H1 (cell line): ENCODE data around the gene RIMBP2. TPM values are rescaled to one million over a fixed set of nuclear protein-coding genes. Genes with fewer than 3 reads are reported as not detected.

Experiments
- CTCF ChIA-PET: fragments of 300-600 bp; sonication (Branson Sonifier 250); formaldehyde crosslinking; loops from one replicate; lab custom pipeline; 2021; ENCODE audit not compliant: partially characterized antibody; lab: Charles Lee
- POLR2A ChIA-PET: fragments of 300-600 bp; sonication (Branson Sonifier 250); formaldehyde crosslinking; loops from one replicate; lab custom pipeline; 2021; ENCODE audit warnings: inconsistent platforms; ENCODE audit not compliant: partially characterized antibody; lab: Charles Lee
- DNase-seq, 2 experiments: peaks; one replicate each; pipeline versions ENCODE4 v3.0.0 to v3.0.0-alpha.2; 2010 to 2022; ENCODE audit warnings: low spot score in 2 of 2, low read depth in 1 of 2, mixed read lengths in 1 of 2
- FAIRE-seq: peaks from 2 replicates; lab custom pipeline; 2011; peaks lifted over from hg19 to GRCh38; lab: Jason Lieb, UNC
- H2AFZ ChIP-seq: 2 replicates; pipeline ENCODE4 v1.8.1; 2012; ENCODE audit warnings: low read length, inconsistent platforms
- H2AK5ac ChIP-seq: 2 replicates; pipeline ENCODE4 v1.6.1; 2013; ENCODE audit warnings: low read depth, low read length
- H2BK120ac ChIP-seq: replicated peaks from 2 replicates; pipeline ENCODE3; 2013; ENCODE audit warnings: low read depth, low read length, inconsistent platforms
- H2BK12ac ChIP-seq: 2 replicates; pipeline ENCODE4 v1.6.1; 2013; ENCODE audit warnings: low read depth, low read length
- H2BK15ac ChIP-seq: 2 replicates; pipeline ENCODE4 v1.6.1; 2013; ENCODE audit warnings: low read length
- H2BK20ac ChIP-seq: 2 replicates; pipeline ENCODE4 v1.6.1; 2013; ENCODE audit warnings: low read length
- H2BK5ac ChIP-seq: 2 replicates; pipeline ENCODE4 v1.6.1; 2013; ENCODE audit warnings: low read depth, low read length
- H3K14ac ChIP-seq: 2 replicates; pipeline ENCODE4 v1.6.1; 2013; ENCODE audit warnings: inconsistent platforms; ENCODE audit not compliant: insufficient read length
- H3K18ac ChIP-seq: 2 replicates; pipeline ENCODE4 v1.6.1; 2013; ENCODE audit warnings: low read length; ENCODE audit errors: extremely low read depth
- H3K23ac ChIP-seq: 2 replicates; pipeline ENCODE4 v1.6.1; 2013; ENCODE audit warnings: inconsistent platforms; ENCODE audit not compliant: insufficient read length
- H3K23me2 ChIP-seq: 2 replicates; pipeline ENCODE4 v1.6.1; 2013; ENCODE audit warnings: low read depth, low read length
- H3K27ac ChIP-seq: 2 replicates; pipeline ENCODE4 v1.6.1; 2011; ENCODE audit warnings: low read depth, low read length, inconsistent platforms
- H3K27me3 ChIP-seq, 4 experiments: replicated peaks in 1 of 4; 1 replicate in 1 of 4; 2 replicates in 3 of 4; pipeline versions ENCODE4 v1.6.1 to v1.8.1; 2011 to 2013; ENCODE audit warnings: low read length in 3 of 4, mild to moderate bottlenecking in 3 of 4, inconsistent platforms in 2 of 4, mixed read lengths in 2 of 4, moderate library complexity in 1 of 4; ENCODE audit not compliant: control insufficient read depth in 3 of 4, insufficient read depth in 3 of 4; ENCODE audit errors: extremely low read depth in 1 of 4
- H3K36me3 ChIP-seq, 4 experiments: 2 replicates each; pipeline versions ENCODE4 v1.6.1 to v1.8.1; 2011 to 2013; ENCODE audit warnings: mild to moderate bottlenecking in 4 of 4, low read length in 3 of 4, moderate library complexity in 2 of 4, control low read depth in 1 of 4, inconsistent platforms in 1 of 4; ENCODE audit not compliant: insufficient read depth in 4 of 4, control insufficient read depth in 2 of 4
- H3K4ac ChIP-seq: replicated peaks from 2 replicates; pipeline ENCODE3; 2013; ENCODE audit warnings: low read length, low read depth, mixed read lengths, inconsistent platforms; ENCODE audit not compliant: insufficient read length
- H3K4me1 ChIP-seq, 4 experiments: replicated peaks in 1 of 4; 1 replicate in 1 of 4; 2 replicates in 3 of 4; pipeline versions ENCODE4 v1.6.1 to v1.8.1; 2011 to 2013; ENCODE audit warnings: low read length in 3 of 4, inconsistent platforms in 2 of 4, mixed read lengths in 1 of 4; ENCODE audit not compliant: insufficient read depth in 4 of 4, control insufficient read depth in 3 of 4
- H3K4me2 ChIP-seq, 2 experiments: 2 replicates each; pipeline versions ENCODE4 v1.6.1 to v1.8.1; 2011 to 2013; ENCODE audit warnings: low read depth in 2 of 2, low read length in 2 of 2, control low read depth in 1 of 2, inconsistent platforms in 1 of 2, mild to moderate bottlenecking in 1 of 2; ENCODE audit not compliant: insufficient read depth in 1 of 2
- H3K4me3 ChIP-seq, 4 experiments: fragments of 200-600, 300-600 bp in 1 of 4; sonication (generic), shearing (Covaris generic), sonication (Bioruptor Twin) in 1 of 4; 2 replicates each; pipeline versions ENCODE4 v1.5.1 to v1.8.1; 2011 to 2016; ENCODE audit warnings: low read length in 4 of 4, low read depth in 3 of 4, control low read depth in 2 of 4, inconsistent platforms in 2 of 4, mild to moderate bottlenecking in 2 of 4, mixed read lengths in 1 of 4, moderate library complexity in 1 of 4; ENCODE audit not compliant: insufficient read depth in 2 of 4; ENCODE audit errors: extremely low read depth in 1 of 4
- H3K56ac ChIP-seq: replicated peaks from 2 replicates; pipeline ENCODE3; 2013; ENCODE audit warnings: low read depth, mild to moderate bottlenecking, mixed read lengths, low read length, inconsistent platforms; ENCODE audit not compliant: insufficient read length
- H3K79me1 ChIP-seq: 2 replicates; pipeline ENCODE4 v1.6.1; 2013; ENCODE audit warnings: low read depth, low read length, control low read depth
- H3K79me2 ChIP-seq, 2 experiments: 2 replicates each; pipeline versions ENCODE4 v1.6.1 to v1.8.1; 2012 to 2013; ENCODE audit warnings: low read length in 2 of 2, mild to moderate bottlenecking in 2 of 2, inconsistent platforms in 1 of 2; ENCODE audit not compliant: insufficient read depth in 2 of 2, control insufficient read depth in 1 of 2
- H3K9ac ChIP-seq, 4 experiments: replicated peaks in 1 of 4; 1 replicate in 1 of 4; 2 replicates in 3 of 4; pipeline versions ENCODE4 v1.6.1 to v1.8.1; 2011 to 2013; ENCODE audit warnings: low read depth in 3 of 4, low read length in 3 of 4, control low read depth in 2 of 4, mild to moderate bottlenecking in 2 of 4, moderate library complexity in 2 of 4, inconsistent platforms in 1 of 4; ENCODE audit errors: extremely low read depth in 1 of 4
- H3K9me3 ChIP-seq, 2 experiments: 2 replicates each; pipeline versions ENCODE4 v1.6.1 to v1.8.1; 2012 to 2013; ENCODE audit warnings: mild to moderate bottlenecking in 2 of 2, moderate library complexity in 2 of 2, control low read depth in 1 of 2, inconsistent platforms in 1 of 2, low read depth in 1 of 2, low read length in 1 of 2, mixed read lengths in 1 of 2; ENCODE audit not compliant: insufficient read depth in 2 of 2
- H4K20me1 ChIP-seq, 2 experiments: replicated peaks in 1 of 2; 2 replicates each; pipeline versions ENCODE3 to v1.8.1; 2011 to 2013; ENCODE audit warnings: inconsistent platforms in 2 of 2, low read length in 2 of 2, mild to moderate bottlenecking in 1 of 2; ENCODE audit not compliant: insufficient read depth in 2 of 2, control insufficient read depth in 1 of 2
- H4K5ac ChIP-seq: 2 replicates; pipeline ENCODE4 v1.6.1; 2013; ENCODE audit warnings: low read length, low read depth, mixed read lengths, inconsistent platforms; ENCODE audit not compliant: insufficient read length
- H4K8ac ChIP-seq: 2 replicates; pipeline ENCODE4 v1.8.0; 2013; ENCODE audit warnings: mild to moderate bottlenecking, moderate library complexity, low read length, inconsistent platforms; ENCODE audit not compliant: insufficient read depth; ENCODE audit errors: extremely low read depth
- H4K91ac ChIP-seq: replicated peaks from 2 replicates; pipeline ENCODE3; 2013; ENCODE audit warnings: low read length, mixed read lengths, inconsistent platforms; ENCODE audit not compliant: insufficient read length
- ASH2L ChIP-seq: fragments of 200-600, 300-600 bp; sonication (generic); IDR thresholded peaks from one replicate; pipeline ENCODE4 v1.7.1; 2017; ENCODE audit warnings: low read length
- CBX8 ChIP-seq: fragments of 300-800, 300-1000 bp; sonication (generic); IDR thresholded peaks from 2 replicates; pipeline ENCODE4 v1.7.1; 2016; ENCODE audit warnings: low read depth, low read length, borderline replicate concordance
- EP300 ChIP-seq, 2 experiments: IDR thresholded peaks; 1 replicate in 1 of 2; 2 replicates in 1 of 2; pipeline ENCODE4 v1.6.1; 2011 to 2012; ENCODE audit warnings: low read depth in 2 of 2, low read length in 2 of 2, mild to moderate bottlenecking in 2 of 2, borderline replicate concordance in 1 of 2, inconsistent platforms in 1 of 2, moderate library complexity in 1 of 2
- GTF2F1 ChIP-seq: IDR thresholded peaks from 2 replicates; pipeline ENCODE4 v1.6.1; 2012; ENCODE audit warnings: low read depth, low read length, improper control_type of control experiment, borderline replicate concordance
- HDAC2 ChIP-seq, 2 experiments: fragments of 300-600 bp in 1 of 2; sonication (generic) in 1 of 2; IDR thresholded peaks; 2 replicates each; pipeline ENCODE4 v1.6.1; 2011 to 2012; ENCODE audit warnings: low read depth in 2 of 2, low read length in 2 of 2, mild to moderate bottlenecking in 2 of 2, moderate library complexity in 2 of 2, borderline replicate concordance in 1 of 2, inconsistent platforms in 1 of 2
- JUND ChIP-seq: IDR thresholded peaks from 2 replicates; pipeline ENCODE4 v1.6.1; 2011; ENCODE audit warnings: mild to moderate bottlenecking, improper control_type of control experiment, low read length
- KDM1A ChIP-seq: fragments of 200-600, 300-600 bp; sonication (generic); IDR thresholded peaks from 2 replicates; pipeline ENCODE4 v1.7.1; 2016; ENCODE audit warnings: mild to moderate bottlenecking, low read length, borderline replicate concordance
- PHF8 ChIP-seq: fragments of 200-600 bp; sonication (generic); conservative IDR thresholded peaks from 2 replicates; pipeline ENCODE4 v1.7.1; 2012; ENCODE audit warnings: low read depth, mild to moderate bottlenecking, inconsistent platforms, low read length, moderate library complexity
- SIN3A ChIP-seq, 2 experiments: IDR thresholded peaks in 1 of 2; conservative IDR thresholded peaks in 1 of 2; 2 replicates each; pipeline ENCODE4 v1.6.1; 2011 to 2012; ENCODE audit warnings: low read length in 2 of 2, improper control_type of control experiment in 1 of 2, low read depth in 1 of 2, mild to moderate bottlenecking in 1 of 2
- SIRT6 ChIP-seq: IDR thresholded peaks from one replicate; pipeline ENCODE4 v1.7.1; 2012; ENCODE audit warnings: low read length, inconsistent platforms
- SP4 ChIP-seq: IDR thresholded peaks from 2 replicates; pipeline ENCODE4 v1.6.1; 2012; ENCODE audit warnings: low read length, inconsistent platforms
- SRF ChIP-seq: IDR thresholded peaks from 2 replicates; pipeline ENCODE4 v1.6.1; 2011; ENCODE audit warnings: mild to moderate bottlenecking, low read depth, low read length, moderate library complexity
- WGBS, 2 experiments: shearing (Covaris generic) in 1 of 2; methylation state at CpG; one replicate each; pipeline versions ENCODE4 v1.1.6 to v1.1.7; 2013 to 2015; ENCODE audit warnings: low lambda C conversion rate in 2 of 2, mixed read lengths in 2 of 2, inconsistent platforms in 1 of 2, low coverage in 1 of 2, missing lambda C conversion rate in 1 of 2; ENCODE audit not compliant: insufficient replicate concordance in 2 of 2, insufficient coverage in 1 of 2, insufficient read length in 1 of 2; ENCODE audit errors: extremely low coverage in 1 of 2, missing lambda C conversion rate in 1 of 2; 5-methylcytosine and 5-hydroxymethylcytosine counted together
- polyA plus RNA-seq, 7 experiments: library from polyadenylated mRNA; depleted of rRNA in 3 of 7; stranded (reverse) in 5 of 7; unstranded in 2 of 7; fragments of >200 nt in 5 of 7; fragments of 200-250 nt in 2 of 7; gene quantifications; 1 replicate in 5 of 7; 2 replicates in 1 of 7; 4 replicates in 1 of 7; pipeline versions ENCODE4 v1.2.1 to v1.2.3, GENCODE V29; 2011 to 2013; ENCODE audit warnings: missing spikeins in 2 of 7, mixed read lengths in 2 of 7
- total RNA-seq: library from RNA; stranded (reverse); fragmentation: NEBNext Ultra II Directional; extraction: Animal tissue kit (Norgen Biotek cat#: 25700); gene quantifications from 2 replicates; pipeline ENCODE4 v1.2.1, GENCODE V29; 2021
- TF ChIP-seq, protein P1 (sequence below): IDR thresholded peaks from 2 replicates; pipeline ENCODE4 v1.6.1; 2011; ENCODE audit warnings: low read length, improper control_type of control experiment

Gene RIMBP2
- total and polyA plus RNA-seq, 2 of the 8 experiments (the other 6 are each of a cell fraction or from before 2014, with no cell fraction given), result 0.18 to 0.65 TPM

DNA sequence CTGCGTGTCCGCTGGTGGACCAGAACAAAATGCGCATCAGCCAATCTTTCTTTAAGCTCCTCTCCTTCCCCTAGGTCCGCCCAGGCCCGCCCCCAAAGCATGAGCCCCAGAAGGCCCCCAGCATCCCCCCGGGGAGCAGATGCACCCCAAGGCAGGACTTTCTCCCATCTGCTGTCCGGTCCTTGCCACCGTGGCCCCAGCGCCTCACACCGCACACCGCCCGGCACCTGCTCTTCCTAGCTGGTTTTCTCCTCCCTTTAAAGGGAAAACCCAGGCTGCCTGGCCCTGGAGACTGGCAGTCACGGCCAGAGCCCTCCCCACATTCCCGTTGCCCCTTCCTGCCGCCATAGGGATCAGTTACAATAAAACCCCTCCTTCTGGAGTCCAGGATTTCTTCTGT lies 30.2 kb downstream of the RIMBP2 start:
- Histone ChIP-seq H3K56ac (no peak overlapping the region), H2BK15ac (no peak overlapping the region), H2AFZ (no peak overlapping the region), H2BK20ac (no peak overlapping the region), H3K4me3 (no peak overlapping the region), H4K91ac (no peak overlapping the region), H3K4me2 (no peak overlapping the region), H3K14ac (no peak overlapping the region), H2BK5ac (no peak overlapping the region), H3K27ac (no peak overlapping the region), H2BK12ac (no peak overlapping the region), H4K8ac (no peak overlapping the region), H3K27me3 (peaks cover 0 to 2% (median 0%) of the 10 kb centered on the region in 4 experiments; a peak in 2 of 7 replicates), H3K23me2 (no peaks in the 10 kb centered on the region), H3K36me3 (no peaks in the 10 kb centered on the region), H3K23ac (no peak overlapping the region), H2BK120ac (no peak overlapping the region), H2AK5ac (no peak overlapping the region), H3K4me1 (no peaks in the 10 kb centered on the region), H3K9ac (no peak overlapping the region), H3K79me1 (no peaks in the 10 kb centered on the region), H4K5ac (no peak overlapping the region), H3K18ac (no peak overlapping the region), H3K9me3 (no peaks in the 10 kb centered on the region), H3K4ac (no peak overlapping the region), H3K79me2 (no peaks in the 10 kb centered on the region), H4K20me1 (no peaks in the 10 kb centered on the region)
- WGBS, 2 experiments, result 93% methylated on average over 12 of the region's 15 CpGs; no CpG with 5 or more reads in 1 of the 2 experiments
- POLR2A ChIA-PET, result interaction anchor here (0.9 kb wide), 1 partner anchor 11 kb away, joined by 3 read pairs; no protein-coding TSS in a partner anchor
- CTCF ChIA-PET, result interaction anchor here (0.7 to 1.3 kb wide), 3 partner anchors 11 to 66 kb away, joined by 3 read pairs; no protein-coding TSS in a partner anchor
- DNase-seq, result no peak
- FAIRE-seq, result no peak
- TF ChIP-seq GTF2F1, result no peak
- TF ChIP-seq JUND, result no peak
- no peak for TF ChIP-seq SRF
- TF ChIP-seq PHF8, result no peak
- TF ChIP-seq EP300 (IDR thresholded peaks at IDR 0.05; ENCODE audit: borderline replicate concordance in 1 of 2, low read depth in 2 of 2, low read length in 2 of 2), result no peak
- no peak for TF ChIP-seq CBX8
- no peak for TF ChIP-seq SIRT6
- TF ChIP-seq, protein P1, sequence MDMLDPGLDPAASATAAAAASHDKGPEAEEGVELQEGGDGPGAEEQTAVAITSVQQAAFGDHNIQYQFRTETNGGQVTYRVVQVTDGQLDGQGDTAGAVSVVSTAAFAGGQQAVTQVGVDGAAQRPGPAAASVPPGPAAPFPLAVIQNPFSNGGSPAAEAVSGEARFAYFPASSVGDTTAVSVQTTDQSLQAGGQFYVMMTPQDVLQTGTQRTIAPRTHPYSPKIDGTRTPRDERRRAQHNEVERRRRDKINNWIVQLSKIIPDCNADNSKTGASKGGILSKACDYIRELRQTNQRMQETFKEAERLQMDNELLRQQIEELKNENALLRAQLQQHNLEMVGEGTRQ, result no peak
- TF ChIP-seq ASH2L, result no peak
- TF ChIP-seq SP4, result no peak
- no peak for TF ChIP-seq KDM1A
- TF ChIP-seq SIN3A (conservative IDR thresholded peaks at IDR 0.05 in 1 of 2, IDR thresholded peaks at IDR 0.05 in 1 of 2; ENCODE audit: low read depth in 1 of 2, low read length in 2 of 2), result no peak
- no peak for TF ChIP-seq HDAC2 (IDR thresholded peaks at IDR 0.05; ENCODE audit: borderline replicate concordance in 1 of 2, low read depth in 2 of 2, low read length in 2 of 2)
